Medulla oblongata (tissue), 1 donor: ENCODE results near the gene TTLL11.

ENCODE experiments used
- DNase-seq: peaks from one replicate; pipeline ENCODE4 v3.0.0-alpha.2; 2015; ENCODE audit errors: extremely low spot score

Gene TTLL11

GRCh38 chr9:121942866-121943382 is 150.2 kb downstream of the TTLL11 start:
- no peak for DNase-seq

GRCh38 chr9:121942313-121942712 is 150.8 kb downstream of the TTLL11 start:
- no peak for DNase-seq

GRCh38 chr9:121939643-121940042 is 153.5 kb downstream of the TTLL11 start:
- no peak for DNase-seq

DNA sequence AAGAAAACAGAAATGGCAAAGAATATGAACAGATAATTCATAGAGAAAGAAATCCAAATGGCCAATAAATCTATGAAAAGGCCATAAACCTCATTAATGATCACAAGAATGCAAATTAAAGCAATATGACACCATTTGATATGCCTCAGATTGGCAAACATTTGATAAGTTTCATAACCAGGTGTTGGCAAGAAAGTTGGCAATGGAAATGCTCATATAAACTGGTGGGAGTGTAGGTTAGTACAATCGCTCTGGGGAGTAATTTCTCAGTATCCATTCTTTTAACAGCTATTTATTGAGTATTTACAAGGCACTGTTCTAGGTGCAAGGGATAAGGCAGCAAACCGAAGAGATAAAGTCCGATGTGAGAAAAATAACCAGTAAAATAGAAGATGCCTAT is 154.5 kb downstream of the TTLL11 start:
- no peak for DNase-seq

- DNase-seq: no peak
These were observed 155.9 kb downstream of the TTLL11 start for GRCh38 chr9:121937240-121937639.

DNA sequence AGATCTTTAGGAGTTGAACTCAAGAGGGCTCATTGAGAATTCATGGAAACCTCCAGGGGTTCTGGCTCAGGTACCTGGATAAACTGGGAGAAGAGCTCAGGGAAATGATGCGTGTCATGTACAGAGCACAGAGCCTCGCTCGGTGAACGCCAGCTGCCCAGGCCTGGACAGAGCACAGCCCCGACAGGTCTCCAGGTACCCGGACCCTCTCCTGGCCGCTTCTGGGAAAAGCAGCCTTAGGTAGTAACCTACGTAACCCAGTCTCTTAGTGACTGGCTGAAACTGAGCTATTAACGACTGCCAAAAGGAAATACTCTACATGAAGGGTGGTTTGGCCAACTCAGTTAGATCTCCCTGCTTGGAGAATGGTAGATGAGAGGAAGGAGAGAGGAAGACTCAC is 157.4 kb downstream of the TTLL11 start:
- DNase-seq: no peak

- no peak for DNase-seq
These were observed 162.2 kb downstream of the TTLL11 start for GRCh38 chr9:121930956-121931355.

DNA sequence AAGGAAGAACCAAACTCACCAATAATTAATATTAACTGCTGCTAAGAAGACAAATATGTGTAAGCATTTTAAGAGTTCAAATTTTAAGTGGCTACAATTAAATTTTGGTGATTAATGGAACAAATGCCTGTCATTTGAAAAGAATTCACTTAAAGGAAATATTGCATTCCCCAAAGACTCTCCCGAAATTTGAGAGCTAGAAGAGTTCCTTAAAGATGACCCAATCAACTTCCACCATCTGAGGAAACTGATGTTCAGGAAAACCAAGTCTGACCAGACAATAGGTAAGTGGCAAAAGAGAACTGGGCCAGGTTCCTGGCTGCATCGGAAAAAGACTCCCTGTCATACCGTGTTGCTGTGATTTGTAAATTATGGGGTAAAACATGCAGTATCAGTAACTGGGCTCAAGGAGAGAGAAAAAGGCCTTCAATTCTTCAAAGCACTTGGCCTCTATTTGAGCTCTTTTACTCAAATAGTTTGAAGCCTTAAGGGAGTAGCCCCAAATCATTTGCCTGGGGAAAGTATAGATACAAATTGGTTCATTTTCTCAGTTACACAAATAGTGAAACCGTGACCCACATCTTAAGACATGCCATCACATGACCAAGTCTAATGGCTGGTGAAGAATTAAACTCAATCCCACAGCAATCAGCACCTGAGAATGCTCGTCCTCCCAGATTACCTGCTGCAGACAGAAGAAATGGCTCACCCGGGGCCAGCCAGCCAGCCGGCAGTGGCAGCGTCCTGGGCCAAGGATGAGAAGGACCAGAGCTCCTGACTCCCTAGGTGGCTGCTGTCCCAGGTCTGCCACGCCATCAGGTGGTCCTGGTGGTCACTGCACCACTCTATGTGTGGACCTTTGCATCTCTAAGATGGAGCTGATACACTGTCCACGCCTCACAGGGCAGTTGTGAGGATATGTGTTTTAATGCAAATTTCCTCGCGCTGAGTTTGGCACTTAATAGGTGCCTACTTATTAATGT is 162.9 kb downstream of the TTLL11 start:
- DNase-seq: no peak

- DNase-seq: no peak
These were observed 165.5 kb downstream of the TTLL11 start for GRCh38 chr9:121927636-121928035.

- DNase-seq: no peak
These were observed 166.0 kb downstream of the TTLL11 start for GRCh38 chr9:121927081-121927480.

- peak; percentile 45 for DNase-seq
These were observed 166.7 kb downstream of the TTLL11 start for GRCh38 chr9:121926351-121926801.

DNA sequence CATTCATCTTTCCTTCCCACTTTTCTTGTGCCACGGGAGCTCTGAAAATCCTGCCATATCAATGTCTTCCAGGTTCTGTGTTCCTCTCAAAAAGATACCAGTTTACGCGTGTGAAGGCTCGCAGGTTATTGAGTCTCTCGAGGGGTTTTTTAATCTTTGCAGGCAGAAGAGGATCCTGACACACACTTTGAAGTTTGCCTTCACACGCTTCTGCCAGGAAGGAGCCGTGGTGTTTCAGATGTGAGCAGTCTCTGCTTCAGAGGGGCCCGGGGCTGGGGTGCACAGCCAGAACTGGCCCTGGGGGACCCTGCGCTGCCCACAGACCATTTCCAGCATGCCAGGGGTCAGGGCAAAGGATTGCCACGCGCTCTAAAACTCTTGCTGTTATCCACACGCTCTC is 167.2 kb downstream of the TTLL11 start:
- no peak for DNase-seq

DNA sequence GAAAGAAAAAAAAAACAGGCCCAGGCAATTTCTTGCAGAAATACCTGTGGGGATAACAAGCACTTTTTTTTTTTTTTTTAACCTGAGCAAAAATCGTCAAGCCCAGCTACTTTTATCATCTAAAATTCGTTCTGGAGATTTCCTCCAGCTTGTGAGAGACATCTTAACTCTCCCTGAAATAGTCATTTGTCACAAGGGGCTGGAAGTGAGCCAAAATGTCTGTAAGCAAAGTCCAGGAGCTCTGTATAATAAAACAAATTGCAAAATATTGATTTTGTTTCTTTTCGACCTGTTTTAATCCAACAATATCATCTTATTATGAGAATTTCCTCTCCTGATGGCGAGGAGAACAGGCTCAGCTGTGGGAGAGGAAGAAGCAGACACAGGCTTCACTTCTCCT is 168.4 kb downstream of the TTLL11 start:
- peak; percentile 54 for DNase-seq

DNA sequence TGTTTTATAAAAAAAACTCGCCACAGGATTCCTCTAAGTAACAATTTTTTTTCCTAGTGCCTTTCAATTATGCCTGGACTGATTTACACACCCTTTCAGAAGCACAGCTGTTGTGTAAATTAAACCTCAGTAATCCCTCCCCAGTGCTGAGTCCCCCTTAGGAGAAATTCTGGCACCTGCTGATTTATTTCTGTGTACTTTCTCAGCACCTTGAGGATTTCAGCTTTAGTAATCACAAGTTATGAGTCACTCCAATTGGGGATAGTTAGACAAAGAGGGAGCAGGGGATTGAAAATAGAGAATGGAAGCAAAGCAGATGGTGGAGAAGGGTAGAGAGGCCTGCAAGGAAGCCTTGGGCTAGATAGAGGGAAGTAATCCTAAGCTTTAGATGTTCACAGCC is 171.7 kb downstream of the TTLL11 start:
- no peak for DNase-seq

DNA sequence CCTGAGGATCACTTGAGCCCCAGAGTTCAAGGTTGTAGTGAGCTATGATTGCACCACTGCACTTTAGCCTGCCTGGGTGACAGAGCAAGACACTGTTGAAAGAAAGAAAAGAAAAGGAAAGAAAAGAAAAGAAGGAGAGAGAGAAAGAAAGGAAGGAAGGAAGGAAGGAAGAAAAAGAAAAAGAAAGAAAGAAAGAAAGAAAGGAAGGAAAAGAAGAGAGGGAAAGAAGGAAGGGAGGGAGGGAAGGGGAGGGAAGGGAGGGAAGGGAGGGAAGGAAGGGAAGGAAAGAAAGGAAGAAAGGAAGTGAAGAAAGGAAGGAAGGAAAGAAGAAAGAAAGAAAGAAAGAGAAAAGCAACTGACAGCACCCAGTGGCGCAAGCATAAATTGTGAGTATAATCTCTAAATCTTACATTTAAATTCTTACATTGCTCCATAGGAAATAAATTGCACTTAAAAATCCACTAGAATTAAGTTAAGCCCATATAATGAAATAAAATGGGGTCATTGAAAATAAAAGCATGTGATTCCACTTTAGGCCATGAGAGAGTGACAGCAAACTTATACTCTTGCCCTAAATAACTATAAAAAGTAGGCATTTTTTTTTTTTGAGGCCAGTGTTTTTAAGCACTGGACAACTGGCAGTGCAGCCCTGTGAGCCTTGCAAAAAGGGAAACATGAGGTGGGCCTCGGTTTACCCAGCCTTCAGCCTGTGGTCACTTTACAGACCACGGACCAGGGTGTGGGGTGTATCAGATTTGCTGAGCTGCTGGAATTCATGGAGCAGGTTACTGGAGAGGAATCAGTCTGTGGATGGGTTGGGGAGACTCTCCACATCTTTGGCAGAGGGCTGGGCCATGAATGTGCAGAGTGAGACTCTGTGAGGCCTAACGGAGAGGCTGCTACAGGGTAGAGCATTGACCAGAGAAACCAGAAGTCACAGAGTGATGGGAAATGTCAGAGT is 175.5 kb downstream of the TTLL11 start:
- DNase-seq: no peak

DNA sequence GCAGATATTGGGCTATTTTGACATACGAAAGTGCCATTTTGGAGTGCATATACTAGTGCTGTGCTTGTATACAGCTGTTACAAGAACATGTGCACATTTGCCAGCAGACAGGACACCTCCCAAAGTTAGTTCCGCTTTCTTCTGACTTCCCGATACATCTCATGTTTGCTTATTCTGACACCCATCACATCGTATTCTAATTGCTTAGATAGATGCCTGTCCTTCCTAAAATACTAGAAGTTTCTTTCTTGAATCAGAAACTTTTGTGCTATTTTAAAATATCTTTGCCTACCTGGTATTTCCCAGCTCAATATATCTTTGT is 177.8 kb downstream of the TTLL11 start:
- no peak for DNase-seq

- no peak for DNase-seq
These were observed 178.4 kb downstream of the TTLL11 start for GRCh38 chr9:121914604-121915303.

DNA sequence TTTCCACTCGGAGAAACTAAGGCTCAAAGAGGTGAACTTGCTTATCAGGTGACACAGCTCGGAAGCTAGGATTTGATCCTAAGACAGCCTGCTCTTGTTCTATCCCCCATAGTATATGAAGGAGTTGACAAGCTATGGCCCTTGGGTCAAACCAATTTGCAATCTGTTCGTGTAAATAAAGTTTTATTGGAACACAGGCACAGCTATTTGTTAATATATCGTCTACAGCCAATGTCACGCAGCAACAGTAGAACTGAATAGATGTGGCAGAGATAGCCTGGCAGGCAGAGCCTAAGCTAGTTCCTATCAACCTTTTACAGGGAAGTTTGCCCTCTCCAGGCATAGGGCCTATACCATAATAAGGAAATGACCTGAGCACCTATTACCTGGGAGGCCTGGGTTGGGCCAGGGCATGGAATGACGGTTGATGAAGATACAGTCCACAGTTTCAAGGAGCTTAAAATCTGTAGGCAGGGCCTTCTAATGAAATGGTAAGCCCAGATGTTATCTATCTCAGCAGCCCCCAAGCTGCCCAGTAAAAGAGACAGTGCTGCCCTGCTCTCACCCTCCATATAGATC is 179.0 kb downstream of the TTLL11 start:
- DNase-seq: no peak

GRCh38 chr9:121912812-121913627 is 180.1 kb downstream of the TTLL11 start:
- DNase-seq: no peak

GRCh38 chr9:121910491-121911040 is 182.5 kb downstream of the TTLL11 start:
- no peak for DNase-seq
